GM18868 (cell line): Measurements from ENCODE around the gene IER5L.
"Not testable (repeated sequence)": the region's sequence is repeated elsewhere in the genome, so short reads cannot be mapped to it uniquely, and the experiment has no call there.

Source experiments
- ATAC-seq: cut with Tn5 transposase; IDR thresholded peaks from one replicate; pipeline ENCODE4 v1.9.1; 2021; ENCODE audit warnings: mild to moderate bottlenecking, moderate library complexity; ENCODE audit not compliant: unreplicated experiment

The IER5L gene

GRCh38 chr9:129163198-129163670 is 14.8 kb downstream of the IER5L start:
- not testable (repeated sequence) for ATAC-seq

- no peak for ATAC-seq
Measured at GRCh38 chr9:129162497-129163197, 15.4 kb downstream of the IER5L start.

- ATAC-seq, result no peak
Measured at GRCh38 chr9:129161534-129161837, 16.6 kb downstream of the IER5L start.

- no peak for ATAC-seq
Measured at GRCh38 chr9:129160712-129161533, 17.1 kb downstream of the IER5L start.

- ATAC-seq, result no peak
Measured at GRCh38 chr9:129156163-129156562, 21.9 kb downstream of the IER5L start.

- ATAC-seq, result no peak
Measured at GRCh38 chr9:129154866-129155477, 23.1 kb downstream of the IER5L start.

GRCh38 chr9:129151469-129151868 is 26.6 kb downstream of the IER5L start:
- ATAC-seq, result no peak

GRCh38 chr9:129150672-129151211 is 27.3 kb downstream of the IER5L start:
- ATAC-seq, result no peak

GRCh38 chr9:129150122-129150521 is 27.9 kb downstream of the IER5L start:
- no peak for ATAC-seq

GRCh38 chr9:129149442-129149841 is 28.6 kb downstream of the IER5L start:
- ATAC-seq, result no peak

GRCh38 chr9:129148463-129149204 is 29.4 kb downstream of the IER5L start:
- ATAC-seq, result no peak

GRCh38 chr9:129146441-129146941 is 31.6 kb downstream of the IER5L start:
- ATAC-seq, result no peak

GRCh38 chr9:129145841-129146292 is 32.2 kb downstream of the IER5L start:
- no peak for ATAC-seq

GRCh38 chr9:129145316-129145715 is 32.7 kb downstream of the IER5L start:
- ATAC-seq, result no peak

GRCh38 chr9:129143031-129143927 is 34.8 kb downstream of the IER5L start:
- ATAC-seq, result no peak

- ATAC-seq, result no peak
Measured at GRCh38 chr9:129142138-129142935, 35.7 kb downstream of the IER5L start.

- no peak for ATAC-seq
Measured at GRCh38 chr9:129141066-129142041, 36.7 kb downstream of the IER5L start.
